ENCODE results near the gene TAF3. TPM values are rescaled to one million over a fixed set of nuclear protein-coding genes. Genes with fewer than 3 reads are reported as not detected.

The TAF3 gene
- total RNA-seq, 1 donor from 2014 or later = 9.1 TPM

DNA sequence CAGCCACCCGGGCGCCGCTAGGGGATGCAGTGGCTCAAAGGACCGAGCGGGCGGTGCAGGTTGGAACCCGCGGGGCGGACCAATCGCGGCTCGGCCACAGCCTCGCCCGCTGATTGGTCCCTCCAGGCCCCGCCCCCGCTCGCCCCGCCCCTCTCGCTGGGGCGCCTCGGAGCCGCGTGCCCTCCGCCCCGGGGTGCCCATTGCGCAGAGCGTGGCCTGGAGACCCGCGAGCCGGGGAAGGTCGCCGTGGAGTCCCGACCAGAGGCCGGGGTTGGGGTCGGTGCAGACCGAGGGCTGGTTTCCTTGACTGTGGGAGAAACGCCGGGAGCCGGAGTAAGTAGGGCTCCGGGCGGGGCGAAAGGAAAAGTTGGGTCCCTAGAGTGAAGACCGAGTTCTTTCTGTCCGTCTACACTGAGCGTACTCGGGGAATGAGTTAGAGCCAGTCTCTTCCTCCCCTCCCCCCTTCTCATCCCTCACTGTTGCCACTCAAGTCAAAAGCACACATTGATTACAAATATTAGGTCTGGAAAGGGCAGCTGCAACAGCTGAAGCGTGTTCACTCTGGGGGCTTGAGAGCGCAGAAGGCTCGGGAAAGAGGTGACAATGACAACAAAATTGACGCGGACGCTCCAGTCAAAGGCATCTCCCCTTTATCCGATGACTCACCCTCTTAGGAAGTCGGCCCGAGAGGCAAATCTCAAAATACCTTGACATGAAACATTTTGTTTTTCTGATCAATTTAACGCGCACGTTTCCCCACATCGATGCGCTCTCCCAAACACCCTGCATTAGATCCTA lies 235.3 kb downstream of the TAF3 start:
- Mint-ChIP-seq H3K27me3 (ENCODE audit: unreplicated experiment) (peaks cover 65% of the 10 kb centered on the region), H3K4me3 (ENCODE audit: unreplicated experiment) (peak overlapping the region; percentile 64), H3K9me3 (ENCODE audit: unreplicated experiment) (no peaks in the 10 kb centered on the region), H3K4me1 (ENCODE audit: unreplicated experiment) (peaks cover 30% of the 10 kb centered on the region), H3K36me3 (ENCODE audit: unreplicated experiment) (no peaks in the 10 kb centered on the region), H3K27ac (ENCODE audit: unreplicated experiment) (no peak overlapping the region)
- no peak for DNase-seq (ENCODE audit: extremely low spot score, unreplicated experiment)
- TF ChIP-seq, protein P1, sequence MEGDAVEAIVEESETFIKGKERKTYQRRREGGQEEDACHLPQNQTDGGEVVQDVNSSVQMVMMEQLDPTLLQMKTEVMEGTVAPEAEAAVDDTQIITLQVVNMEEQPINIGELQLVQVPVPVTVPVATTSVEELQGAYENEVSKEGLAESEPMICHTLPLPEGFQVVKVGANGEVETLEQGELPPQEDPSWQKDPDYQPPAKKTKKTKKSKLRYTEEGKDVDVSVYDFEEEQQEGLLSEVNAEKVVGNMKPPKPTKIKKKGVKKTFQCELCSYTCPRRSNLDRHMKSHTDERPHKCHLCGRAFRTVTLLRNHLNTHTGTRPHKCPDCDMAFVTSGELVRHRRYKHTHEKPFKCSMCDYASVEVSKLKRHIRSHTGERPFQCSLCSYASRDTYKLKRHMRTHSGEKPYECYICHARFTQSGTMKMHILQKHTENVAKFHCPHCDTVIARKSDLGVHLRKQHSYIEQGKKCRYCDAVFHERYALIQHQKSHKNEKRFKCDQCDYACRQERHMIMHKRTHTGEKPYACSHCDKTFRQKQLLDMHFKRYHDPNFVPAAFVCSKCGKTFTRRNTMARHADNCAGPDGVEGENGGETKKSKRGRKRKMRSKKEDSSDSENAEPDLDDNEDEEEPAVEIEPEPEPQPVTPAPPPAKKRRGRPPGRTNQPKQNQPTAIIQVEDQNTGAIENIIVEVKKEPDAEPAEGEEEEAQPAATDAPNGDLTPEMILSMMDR (IDR thresholded peaks at IDR 0.05) = no peak

- H3K27ac Mint-ChIP-seq (ENCODE audit: unreplicated experiment) = no peak overlapping the region
- no peaks in the 10 kb centered on the region for H3K9me3 Mint-ChIP-seq (ENCODE audit: unreplicated experiment)
- H3K36me3 Mint-ChIP-seq (ENCODE audit: unreplicated experiment) = no peaks in the 10 kb centered on the region
- TF ChIP-seq, protein P1 (IDR thresholded peaks at IDR 0.05) = no peak
- DNase-seq (ENCODE audit: extremely low spot score, unreplicated experiment) = no peak
- H3K27me3 Mint-ChIP-seq (ENCODE audit: unreplicated experiment) = peaks cover 66% of the 10 kb centered on the region
- peak overlapping the region; percentile 64 for H3K4me3 Mint-ChIP-seq (ENCODE audit: unreplicated experiment)
- H3K4me1 Mint-ChIP-seq (ENCODE audit: unreplicated experiment) = peaks cover 30% of the 10 kb centered on the region
Observed at GRCh38 chr10:8054244-8054493, 235.9 kb downstream of the TAF3 start.

- no peaks in the 10 kb centered on the region for H3K9me3 Mint-ChIP-seq (ENCODE audit: unreplicated experiment)
- TF ChIP-seq, protein P1 (IDR thresholded peaks at IDR 0.05) = no peak
- H3K4me1 Mint-ChIP-seq (ENCODE audit: unreplicated experiment) = peaks cover 30% of the 10 kb centered on the region
- peaks cover 71% of the 10 kb centered on the region for H3K27me3 Mint-ChIP-seq (ENCODE audit: unreplicated experiment)
- peak within 1 kb of the TSS; percentile 69 for H3K4me3 Mint-ChIP-seq (ENCODE audit: unreplicated experiment)
- no peaks in the 10 kb centered on the region for H3K36me3 Mint-ChIP-seq (ENCODE audit: unreplicated experiment)
- no peak within 1 kb of the TSS for H3K27ac Mint-ChIP-seq (ENCODE audit: unreplicated experiment)
- no peak for DNase-seq (ENCODE audit: extremely low spot score, unreplicated experiment)
Observed at GRCh38 chr10:8054494-8055407, 236.4 kb downstream of the TAF3 start, which contains the start of gene GATA3. TSS of gene GATA3 (plus strand) at chr10:8054688. CDS start at chr10:8055656, 968 bp downstream.

GRCh38 chr10:8055420-8056349 lies 237.4 kb downstream of the TAF3 start:
- no peak overlapping the region for H3K27ac Mint-ChIP-seq (ENCODE audit: unreplicated experiment)
- no peak for DNase-seq (ENCODE audit: extremely low spot score, unreplicated experiment)
- H3K4me1 Mint-ChIP-seq (ENCODE audit: unreplicated experiment) = peaks cover 30% of the 10 kb centered on the region
- TF ChIP-seq, protein P1 (IDR thresholded peaks at IDR 0.05) = no peak
- no peaks in the 10 kb centered on the region for H3K36me3 Mint-ChIP-seq (ENCODE audit: unreplicated experiment)
- H3K9me3 Mint-ChIP-seq (ENCODE audit: unreplicated experiment) = no peaks in the 10 kb centered on the region
- H3K27me3 Mint-ChIP-seq (ENCODE audit: unreplicated experiment) = peaks cover 74% of the 10 kb centered on the region
- H3K4me3 Mint-ChIP-seq (ENCODE audit: unreplicated experiment) = no peak overlapping the region

Data from osteocyte (in vitro differentiated cells).